Measurements from ENCODE around the gene GRAP.
A peak's percentile ranks its signal among the peaks of the same experiment; 100 is the strongest.

GRAP gene

GRCh38 chr17:18984273-18985114 is 62.3 kb downstream of the GRAP start:
- no peak for DNase-seq (ENCODE audit: low spot score)

DNA sequence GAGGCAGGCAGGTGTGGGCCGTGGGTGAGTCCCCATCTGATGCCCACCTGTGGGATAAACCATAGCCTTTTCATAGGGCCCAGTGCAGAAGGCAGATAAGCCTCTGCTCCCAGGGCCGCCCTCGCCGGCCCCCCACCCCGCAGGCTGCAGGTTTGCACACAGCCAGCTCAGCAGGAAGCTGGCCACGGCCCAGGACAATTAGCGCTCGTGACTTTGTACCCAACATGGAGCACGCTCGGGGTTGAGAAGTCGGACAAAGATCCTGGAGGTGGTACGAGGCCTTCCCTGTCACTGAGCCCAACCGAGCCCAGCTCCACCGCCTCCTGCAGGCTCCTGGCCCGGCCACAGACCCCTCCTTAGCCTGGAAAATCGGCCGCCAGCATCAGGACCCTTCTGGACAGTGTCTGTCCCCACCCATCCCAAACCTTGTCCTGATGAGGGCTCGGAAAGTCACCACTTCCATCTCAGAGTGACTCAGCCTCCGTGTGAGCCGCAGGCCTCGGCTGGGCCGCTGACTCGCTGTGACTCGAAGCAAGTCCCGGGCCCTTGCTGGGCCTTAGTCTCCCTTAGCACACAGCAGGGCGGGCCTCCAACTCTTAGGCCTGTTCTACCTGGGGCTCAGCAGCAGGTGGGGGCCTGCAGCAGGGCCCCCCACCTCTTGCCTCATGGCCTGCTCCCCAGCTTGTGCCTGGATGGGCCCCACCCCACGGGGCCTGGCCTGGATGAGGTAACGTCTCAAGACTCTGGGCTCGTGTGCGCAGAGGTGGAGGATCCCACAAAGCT is 64.9 kb downstream of the GRAP start:
- DNase-seq (ENCODE audit: low spot score) = peak; percentile 44

- DNase-seq (ENCODE audit: low spot score) = no peak
These were observed 65.5 kb downstream of the GRAP start for GRCh38 chr17:18981335-18981641.

DNA sequence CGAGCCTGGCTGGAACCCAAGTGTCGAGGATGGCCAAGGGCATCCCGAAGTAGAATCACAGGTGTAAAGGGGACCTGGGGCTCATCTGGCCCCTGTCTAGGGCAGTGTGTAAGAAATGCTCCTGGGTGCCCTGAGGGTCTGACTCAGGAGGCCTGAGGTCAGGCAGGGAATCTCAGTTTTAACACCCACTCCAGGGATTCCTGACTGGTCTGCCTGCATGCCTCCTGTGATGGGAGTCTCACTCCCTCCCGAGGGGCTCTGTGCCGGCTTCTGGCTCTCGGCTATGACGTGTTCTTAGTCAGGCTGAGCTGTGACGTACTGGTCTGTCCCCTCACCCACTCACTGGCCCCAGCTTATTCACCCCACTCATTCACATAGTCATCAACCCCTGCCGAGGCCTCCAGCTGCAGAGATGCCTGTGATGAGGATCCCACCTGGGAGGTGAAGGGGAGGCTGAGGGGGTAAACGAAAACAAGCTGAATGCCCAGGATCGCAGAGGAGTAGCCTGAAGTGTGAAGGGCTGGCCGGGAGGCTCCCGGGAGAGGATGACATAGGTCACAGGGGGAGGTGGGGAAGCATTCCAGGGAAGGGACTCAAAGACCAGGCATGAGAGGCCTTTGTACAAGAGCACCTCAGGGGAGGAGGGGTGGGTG is 65.9 kb downstream of the GRAP start:
- no peak for DNase-seq (ENCODE audit: low spot score)

- no peak for DNase-seq (ENCODE audit: low spot score)
These were observed 68.1 kb downstream of the GRAP start for GRCh38 chr17:18978655-18979054.

GRCh38 chr17:18978050-18978449 is 68.7 kb downstream of the GRAP start:
- no peak for DNase-seq (ENCODE audit: low spot score)

GRCh38 chr17:18977646-18978045 is 69.1 kb downstream of the GRAP start:
- DNase-seq (ENCODE audit: low spot score) = no peak

GRCh38 chr17:18977021-18977420 is 69.7 kb downstream of the GRAP start:
- no peak for DNase-seq (ENCODE audit: low spot score)

DNA sequence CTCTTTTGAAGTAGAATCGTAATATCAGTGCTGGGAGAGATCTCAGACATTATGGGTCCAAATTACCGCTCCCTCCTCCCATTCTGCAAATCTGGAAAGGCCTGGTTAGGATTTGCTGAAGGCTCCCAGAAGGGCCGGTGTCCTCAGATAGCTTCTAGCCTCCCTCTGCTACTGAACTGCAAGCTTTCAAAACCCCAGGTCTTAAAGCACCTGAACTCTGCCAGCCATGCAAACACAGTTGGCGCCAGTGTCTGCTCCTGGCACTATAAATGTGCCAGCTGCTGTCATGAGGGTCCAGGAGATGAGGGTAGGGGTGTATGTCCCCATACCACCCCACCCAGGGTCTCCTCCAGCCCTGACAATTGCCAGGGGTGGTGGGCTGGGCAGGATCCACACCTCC is 70.6 kb downstream of the GRAP start:
- DNase-seq (ENCODE audit: low spot score) = no peak

GRCh38 chr17:18975597-18975996 is 71.2 kb downstream of the GRAP start:
- no peak for DNase-seq (ENCODE audit: low spot score)

- DNase-seq (ENCODE audit: low spot score) = no peak
These were observed 72.2 kb downstream of the GRAP start for GRCh38 chr17:18974407-18975149.

DNA sequence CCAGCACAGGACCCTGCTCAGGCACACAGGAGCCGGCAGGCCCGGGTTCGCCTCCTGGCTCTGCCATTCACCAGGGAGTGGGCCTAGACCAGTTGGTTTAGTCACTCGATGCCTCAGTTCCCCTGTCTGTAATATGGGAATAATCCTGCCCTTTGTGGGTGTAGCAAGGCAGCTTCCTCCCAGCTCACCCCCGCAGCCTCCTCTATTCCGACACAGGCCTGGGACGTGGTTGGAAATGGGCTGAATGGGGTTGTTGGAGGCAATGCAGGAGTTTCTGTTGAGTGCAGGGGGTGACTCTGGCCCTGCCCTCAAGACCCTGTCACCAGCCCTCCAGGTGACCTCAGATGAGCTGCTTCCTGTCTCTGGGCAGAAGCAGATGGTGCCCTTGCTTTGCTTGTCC is 75.0 kb downstream of the GRAP start:
- DNase-seq (ENCODE audit: low spot score) = no peak
